HG03064 (cell line): Measurements from ENCODE around the gene GLG1.
A peak's percentile ranks its signal among the peaks of the same experiment; 100 is the strongest.
"Not testable (repeated sequence)": the region's sequence is repeated elsewhere in the genome, so short reads cannot be mapped to it uniquely, and the experiment has no call there.

Source experiments
- ATAC-seq: cut with Tn5 transposase; IDR thresholded peaks from one replicate; pipeline ENCODE4 v1.9.1; 2021; ENCODE audit warnings: low read depth; ENCODE audit not compliant: unreplicated experiment

The GLG1 gene

GRCh38 chr16:74606521-74607309 is at the start of gene GLG1:
Gene GLG1, minus strand, starts transcription at chr16:74607114. Its CDS starts 20 bp downstream, at chr16:74607094.
- ATAC-seq, result peak; percentile 96

GRCh38 chr16:74654536-74655050 is 47.7 kb upstream of the GLG1 start:
- no peak for ATAC-seq

- not testable (repeated sequence) for ATAC-seq
Observed at GRCh38 chr16:74652883-74653282, 46.0 kb upstream of the GLG1 start.

GRCh38 chr16:74652249-74652648 is 45.3 kb upstream of the GLG1 start:
- ATAC-seq, result no peak

GRCh38 chr16:74651841-74652240 is 44.9 kb upstream of the GLG1 start:
- ATAC-seq, result no peak

GRCh38 chr16:74650966-74651567 is 44.2 kb upstream of the GLG1 start:
- ATAC-seq, result no peak

GRCh38 chr16:74649839-74650504 is 43.1 kb upstream of the GLG1 start:
- no peak for ATAC-seq

GRCh38 chr16:74641969-74642368 is 35.1 kb upstream of the GLG1 start:
- no peak for ATAC-seq

GRCh38 chr16:74637742-74638453 is 31.0 kb upstream of the GLG1 start:
- ATAC-seq, result no peak

- ATAC-seq, result no peak
Observed at GRCh38 chr16:74635303-74635702, 28.4 kb upstream of the GLG1 start.

- no peak for ATAC-seq
Observed at GRCh38 chr16:74633686-74634085, 26.8 kb upstream of the GLG1 start.

- ATAC-seq, result no peak
Observed at GRCh38 chr16:74627506-74628220, 20.7 kb upstream of the GLG1 start.

GRCh38 chr16:74626741-74627416 is 20.0 kb upstream of the GLG1 start:
- no peak for ATAC-seq

- ATAC-seq, result no peak
Observed at GRCh38 chr16:74625500-74626350, 18.8 kb upstream of the GLG1 start.

- no peak for ATAC-seq
Observed at GRCh38 chr16:74623839-74624235, 16.9 kb upstream of the GLG1 start.

- no peak for ATAC-seq
Observed at GRCh38 chr16:74623214-74623838, 16.4 kb upstream of the GLG1 start.

GRCh38 chr16:74622005-74622404 is 15.1 kb upstream of the GLG1 start:
- no peak for ATAC-seq

- ATAC-seq, result no peak
Observed at GRCh38 chr16:74617206-74617788, 10.4 kb upstream of the GLG1 start.
